Right ventricle myocardium superior (tissue), 1 donor: ENCODE results near the gene FA2H. TPM values are rescaled to one million over a fixed set of nuclear protein-coding genes. Genes with fewer than 3 reads are reported as not detected.
"Not testable (repeated sequence)": the region's sequence is repeated elsewhere in the genome, so short reads cannot be mapped to it uniquely, and the experiment has no call there.

Experiments
- ATAC-seq: fragments of 200-7000 bp; cut with Tn5 transposase; one replicate; pipeline ENCODE4 v1.9.1; 2020; ENCODE audit warnings: mild to moderate bottlenecking; ENCODE audit not compliant: poor library complexity
- DNase-seq: peaks from one replicate; pipeline ENCODE4 v3.0.0-alpha.2; 2020
- intact Hi-C: fragments of 100-400 bp; cut with DNase I; formaldehyde crosslinking; loops from one replicate; pipeline ENCODE4 v1.11.2; 2022
- long read RNA-seq: library from polyadenylated mRNA; unstranded; transcript quantifications from one replicate; pipeline ENCODE4 v2.0.0, GENCODE V29; 2021
- total RNA-seq: library from RNA; stranded (reverse); fragmentation: NEBNext Ultra II Directional; extraction: Animal tissue kit (Norgen Biotek cat#: 25700); gene quantifications from one replicate; pipeline ENCODE4 v1.2.1, GENCODE V29; 2021
- donor health status: DM: no; HTN: yes; CAD: no; lungs with severe emphysema.

The FA2H gene
- 0.16 TPM for total RNA-seq
- long read RNA-seq, result 0 reads

GRCh38 chr16:74774223-74775139 lies at the start of gene FA2H:
Gene FA2H, minus strand, starts transcription at chr16:74774820. Its CDS starts 65 bp downstream, at chr16:74774755.
- ATAC-seq (peak; percentile 98), DNase-seq (peak; percentile 70)
- intact Hi-C loops, result no loop called here

- DNase-seq, result no peak
- intact Hi-C loops, result loop anchor here (10.0 kb wide), 1 partner anchor 47 kb away; no protein-coding TSS in a partner anchor
- no peak for ATAC-seq
Observed at GRCh38 chr16:74817851-74818250, 43.2 kb upstream of the FA2H start.

- ATAC-seq, result peak; percentile 99
- peak; percentile 82 for DNase-seq
- intact Hi-C loops, result loop anchor here (10.0 kb wide), 1 partner anchor 52 kb away; no protein-coding TSS in a partner anchor
Observed at GRCh38 chr16:74813109-74813641, 38.6 kb upstream of the FA2H start.

GRCh38 chr16:74811911-74812310 lies 37.3 kb upstream of the FA2H start:
- intact Hi-C loops, result loop anchor here (10.0 kb wide), 1 partner anchor 53 kb away; no protein-coding TSS in a partner anchor
- DNase-seq (no peak), ATAC-seq (no peak)

GRCh38 chr16:74811216-74811615 lies 36.6 kb upstream of the FA2H start:
- intact Hi-C loops, result loop anchor here (10.0 kb wide), 1 partner anchor 54 kb away; no protein-coding TSS in a partner anchor
- not testable (repeated sequence) for ATAC-seq, DNase-seq

GRCh38 chr16:74807052-74807646 lies 32.5 kb upstream of the FA2H start:
- intact Hi-C loops, result no loop called here

GRCh38 chr16:74800216-74800871 lies 25.7 kb upstream of the FA2H start:
- DNase-seq (no peak), ATAC-seq (no peak)
- intact Hi-C loops, result no loop called here

More at GRCh38 chr16:74807052-74807646, 32.5 kb upstream of the FA2H start:
- ATAC-seq (no peak), DNase-seq (no peak)

GRCh38 chr16:74797414-74797813 lies 22.8 kb upstream of the FA2H start:
- no peak for ATAC-seq
- no peak for DNase-seq
- intact Hi-C loops, result no loop called here

GRCh38 chr16:74795104-74795503 lies 20.5 kb upstream of the FA2H start:
- no peak for ATAC-seq
- no peak for DNase-seq
- intact Hi-C loops, result no loop called here

GRCh38 chr16:74794668-74795067 lies 20.0 kb upstream of the FA2H start:
- ATAC-seq (no peak), DNase-seq (no peak)
- intact Hi-C loops, result no loop called here

GRCh38 chr16:74793571-74793970 lies 19.0 kb upstream of the FA2H start:
- intact Hi-C loops, result no loop called here
- ATAC-seq, result no peak
- no peak for DNase-seq

- intact Hi-C loops, result no loop called here
- DNase-seq, result no peak
- no peak for ATAC-seq
Observed at GRCh38 chr16:74792225-74792624, 17.6 kb upstream of the FA2H start.

GRCh38 chr16:74791749-74792148 lies 17.1 kb upstream of the FA2H start:
- ATAC-seq, DNase-seq, intact Hi-C loops: not testable (repeated sequence)

- no peak for ATAC-seq
- intact Hi-C loops, result no loop called here
- DNase-seq, result no peak
Observed at GRCh38 chr16:74788108-74788507, 13.5 kb upstream of the FA2H start.

- DNase-seq (no peak), ATAC-seq (no peak)
- intact Hi-C loops, result no loop called here
Observed at GRCh38 chr16:74785031-74785430, 10.4 kb upstream of the FA2H start.

- intact Hi-C loops, result no loop called here
- DNase-seq (no peak), ATAC-seq (no peak)
Observed at GRCh38 chr16:74778646-74779045, 4.0 kb upstream of the FA2H start.

GRCh38 chr16:74776926-74777325 lies 2.3 kb upstream of the FA2H start:
- intact Hi-C loops, result no loop called here
- DNase-seq, result no peak

GRCh38 chr16:74775255-74775654 lies 635 bp upstream of the FA2H start:
- DNase-seq, result no peak
- intact Hi-C loops, result no loop called here
- ATAC-seq, result no peak

More at GRCh38 chr16:74776926-74777325, 2.3 kb upstream of the FA2H start:
- ATAC-seq, result no peak
